Tongue (tissue), 2 donors: ENCODE data around the gene WNT7B. TPM values are rescaled to one million over a fixed set of nuclear protein-coding genes. Genes with fewer than 3 reads are reported as not detected.

Experiments
- DNase-seq: peaks from one replicate; pipeline ENCODE4 v3.0.0-alpha.2; 2015
- total RNA-seq: library from RNA; depleted of rRNA; stranded (reverse); fragments of >200 nt; gene quantifications from one replicate; pipeline ENCODE4 v1.2.3, GENCODE V29; 2014

The WNT7B gene
- total RNA-seq, 1 donor from 2014 or later = 6.2 TPM

GRCh38 chr22:45953178-45953577 lies 23.8 kb downstream of the WNT7B start:
- no peak for DNase-seq

- DNase-seq = no peak
These were observed 24.4 kb downstream of the WNT7B start for GRCh38 chr22:45952553-45952952.

- no peak for DNase-seq
These were observed 24.8 kb downstream of the WNT7B start for GRCh38 chr22:45952151-45952550.

GRCh38 chr22:45949891-45950290 lies 27.1 kb downstream of the WNT7B start:
- DNase-seq = no peak

GRCh38 chr22:45949258-45949870 lies 27.6 kb downstream of the WNT7B start:
- no peak for DNase-seq

- peak; percentile 37 for DNase-seq
These were observed 28.8 kb downstream of the WNT7B start for GRCh38 chr22:45948081-45948648.

- no peak for DNase-seq
These were observed 30.0 kb downstream of the WNT7B start for GRCh38 chr22:45946805-45947600.

GRCh38 chr22:45945621-45946106 lies 31.3 kb downstream of the WNT7B start:
- peak; percentile 45 for DNase-seq

- peak; percentile 45 for DNase-seq
These were observed 34.0 kb downstream of the WNT7B start for GRCh38 chr22:45942787-45943493.

- DNase-seq = no peak
These were observed 34.6 kb downstream of the WNT7B start for GRCh38 chr22:45942344-45942743.

- DNase-seq = no peak
These were observed 38.0 kb downstream of the WNT7B start for GRCh38 chr22:45938913-45939312.

- no peak for DNase-seq
These were observed 39.0 kb downstream of the WNT7B start for GRCh38 chr22:45937960-45938359.

GRCh38 chr22:45935573-45935972 lies 41.4 kb downstream of the WNT7B start:
- no peak for DNase-seq

- DNase-seq = peak; percentile 50
These were observed 42.2 kb downstream of the WNT7B start for GRCh38 chr22:45934659-45935341.

GRCh38 chr22:45934168-45934564 lies 42.8 kb downstream of the WNT7B start:
- DNase-seq = no peak

- DNase-seq = no peak
These were observed 43.3 kb downstream of the WNT7B start for GRCh38 chr22:45933506-45934167.

- no peak for DNase-seq
These were observed 44.9 kb downstream of the WNT7B start for GRCh38 chr22:45932071-45932470.

GRCh38 chr22:45931042-45931441 lies 45.9 kb downstream of the WNT7B start:
- no peak for DNase-seq

GRCh38 chr22:45930324-45930723 lies 46.6 kb downstream of the WNT7B start:
- no peak for DNase-seq

GRCh38 chr22:45929649-45930048 lies 47.3 kb downstream of the WNT7B start:
- DNase-seq = no peak

GRCh38 chr22:45928726-45929368 lies 48.1 kb downstream of the WNT7B start:
- DNase-seq = no peak
